AG10803 (cell line): ENCODE results near the gene CHMP5.

Experiments used
- DNase-seq: peaks from one replicate; pipeline ENCODE4 v3.0.0; 2010; ENCODE audit warnings: low read depth
- H3K4me3 ChIP-seq: 2 replicates; pipeline ENCODE4 v1.5.1; 2011; ENCODE audit warnings: mild to moderate bottlenecking, low read length, control low read depth
- TF ChIP-seq, protein P1 (sequence below): conservative IDR thresholded peaks from 2 replicates; pipeline ENCODE4 v1.5.1; 2011; ENCODE audit warnings: mild to moderate bottlenecking, low read length, control low read depth, inconsistent platforms

The CHMP5 gene

DNA sequence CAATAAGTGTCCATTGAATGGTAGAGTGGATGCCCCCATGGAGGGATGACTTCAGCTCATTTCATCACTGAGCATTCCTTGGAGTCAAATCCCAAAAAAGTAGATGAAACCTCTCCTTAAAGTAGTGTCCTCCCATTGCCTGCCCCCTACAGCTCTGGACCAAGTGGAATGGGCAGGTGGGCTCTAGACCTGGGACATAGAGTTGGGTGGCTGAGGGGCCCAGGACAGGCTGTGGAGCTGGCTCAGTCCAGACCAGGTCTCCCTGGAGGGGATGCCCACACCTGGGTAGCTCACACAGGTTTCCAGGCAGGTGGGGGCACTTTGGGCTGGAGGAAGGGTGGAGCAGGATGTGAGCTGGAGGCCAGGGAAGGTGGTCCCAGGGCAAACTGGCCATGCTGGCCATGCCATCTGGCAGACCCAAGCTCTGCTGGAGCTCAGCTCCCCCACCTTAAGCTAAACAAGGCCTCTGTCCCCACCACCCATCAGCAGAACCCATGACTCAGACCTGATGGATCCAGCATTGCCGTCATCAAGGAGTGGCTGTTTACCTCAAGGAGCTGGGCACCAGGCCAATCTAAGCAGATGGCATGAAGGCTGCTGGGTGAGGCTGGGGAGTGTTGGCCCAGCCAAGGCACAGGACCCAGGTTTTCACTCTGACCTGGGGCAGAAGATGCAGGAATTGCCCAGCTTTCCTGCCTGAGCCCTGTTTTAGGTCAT, 31.1 kb upstream of the CHMP5 start:
- peak; percentile 84 for DNase-seq
- no peak overlapping the region for H3K4me3 ChIP-seq
- TF ChIP-seq, protein P1, sequence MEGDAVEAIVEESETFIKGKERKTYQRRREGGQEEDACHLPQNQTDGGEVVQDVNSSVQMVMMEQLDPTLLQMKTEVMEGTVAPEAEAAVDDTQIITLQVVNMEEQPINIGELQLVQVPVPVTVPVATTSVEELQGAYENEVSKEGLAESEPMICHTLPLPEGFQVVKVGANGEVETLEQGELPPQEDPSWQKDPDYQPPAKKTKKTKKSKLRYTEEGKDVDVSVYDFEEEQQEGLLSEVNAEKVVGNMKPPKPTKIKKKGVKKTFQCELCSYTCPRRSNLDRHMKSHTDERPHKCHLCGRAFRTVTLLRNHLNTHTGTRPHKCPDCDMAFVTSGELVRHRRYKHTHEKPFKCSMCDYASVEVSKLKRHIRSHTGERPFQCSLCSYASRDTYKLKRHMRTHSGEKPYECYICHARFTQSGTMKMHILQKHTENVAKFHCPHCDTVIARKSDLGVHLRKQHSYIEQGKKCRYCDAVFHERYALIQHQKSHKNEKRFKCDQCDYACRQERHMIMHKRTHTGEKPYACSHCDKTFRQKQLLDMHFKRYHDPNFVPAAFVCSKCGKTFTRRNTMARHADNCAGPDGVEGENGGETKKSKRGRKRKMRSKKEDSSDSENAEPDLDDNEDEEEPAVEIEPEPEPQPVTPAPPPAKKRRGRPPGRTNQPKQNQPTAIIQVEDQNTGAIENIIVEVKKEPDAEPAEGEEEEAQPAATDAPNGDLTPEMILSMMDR, result no peak

DNA sequence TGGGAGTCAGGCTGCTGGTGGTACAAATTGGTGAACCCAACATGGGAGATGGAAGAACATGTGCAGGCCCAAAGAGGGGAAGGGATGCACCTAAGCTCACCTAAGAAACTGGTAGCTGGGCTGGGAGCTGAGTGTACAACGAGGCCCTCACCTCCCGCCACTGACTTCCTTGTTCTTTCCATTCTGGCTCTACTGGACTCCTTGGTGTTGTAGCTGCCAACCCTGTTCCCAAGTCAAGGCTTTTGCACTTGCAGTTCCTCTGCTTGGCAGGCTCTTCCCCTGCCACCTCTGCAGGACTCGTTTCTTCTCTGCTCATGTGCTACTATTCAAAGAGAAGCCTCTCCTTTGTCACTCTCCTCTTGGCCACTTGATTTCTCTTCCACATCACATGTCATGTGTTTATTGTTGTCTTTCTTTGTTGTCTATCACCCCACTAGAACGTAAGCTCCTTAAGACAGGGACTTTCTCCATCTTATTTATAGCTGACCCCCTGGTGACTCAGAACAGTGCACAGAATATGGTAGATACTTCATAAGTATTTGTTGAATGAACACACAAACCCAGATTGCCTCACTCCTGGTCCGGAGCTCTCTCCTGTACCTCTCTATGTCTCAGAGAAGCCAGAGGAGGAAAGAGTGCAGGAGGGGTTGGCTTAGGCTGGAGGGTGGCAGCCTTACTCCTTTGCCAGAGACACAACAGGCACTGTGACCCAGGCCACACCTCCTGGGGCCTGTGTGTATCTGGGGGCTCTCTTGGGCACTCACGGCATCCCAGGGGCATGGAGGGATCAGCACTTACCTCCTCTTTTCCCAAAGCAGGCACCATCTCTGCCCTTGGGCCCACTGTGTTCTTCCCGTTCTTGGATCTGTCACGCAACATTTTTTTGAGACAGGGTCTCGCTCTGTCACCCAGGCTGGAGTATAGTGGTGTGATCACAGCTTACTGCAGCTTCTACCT, 30.1 kb upstream of the CHMP5 start:
- peak; percentile 9 for DNase-seq
- H3K4me3 ChIP-seq, result no peak overlapping the region
- TF ChIP-seq, protein P1, result no peak

DNA sequence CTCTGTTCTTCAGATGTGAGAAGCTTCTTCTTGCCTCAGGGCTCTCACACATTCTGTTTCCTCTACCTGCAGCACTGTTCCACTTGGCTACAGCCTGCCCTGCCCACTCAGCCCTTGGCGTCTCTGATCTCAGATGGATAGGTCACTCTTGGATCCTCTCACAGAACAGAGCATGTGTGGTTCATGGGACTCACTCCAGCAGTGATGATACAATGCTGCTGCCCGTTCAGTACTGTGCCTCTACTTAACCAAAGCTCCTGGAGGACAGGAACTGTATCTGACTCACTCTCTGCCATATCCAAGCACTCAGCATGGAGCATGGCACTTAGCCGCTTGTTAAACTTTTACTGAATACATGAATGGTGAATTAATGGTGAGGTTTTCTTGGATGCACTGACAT, 28.3 kb upstream of the CHMP5 start:
- TF ChIP-seq, protein P1, result no peak
- DNase-seq, result no peak
- H3K4me3 ChIP-seq, result no peak overlapping the region

DNA sequence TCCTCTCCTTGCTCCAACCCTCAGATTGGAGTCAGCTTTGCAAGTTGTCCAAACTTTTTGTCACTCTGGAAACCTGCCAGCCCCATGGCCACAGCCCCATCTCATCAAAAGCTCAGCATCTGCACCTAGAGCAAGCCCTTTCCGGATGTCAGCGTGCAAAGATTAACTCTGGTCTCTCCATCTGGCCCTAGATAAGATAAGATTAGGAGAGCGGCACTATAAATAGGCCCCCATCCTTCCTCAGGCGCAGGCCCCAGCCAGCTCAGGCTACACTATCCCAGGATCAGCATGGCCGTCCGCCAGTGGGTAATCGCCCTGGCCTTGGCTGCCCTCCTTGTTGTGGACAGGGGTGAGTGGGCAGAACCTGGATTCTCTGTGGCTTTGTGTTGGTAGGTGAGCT, 24.9 kb upstream of the CHMP5 start, which contains the start of gene SPINK4:
TSS of gene SPINK4 (plus strand) at position 247 of the 400 bp plus-strand sequence. CDS start at position 289, 42 bp downstream.
- no peak for DNase-seq
- H3K4me3 ChIP-seq, result no peak within 1 kb of the TSS
- TF ChIP-seq, protein P1, result no peak

DNA sequence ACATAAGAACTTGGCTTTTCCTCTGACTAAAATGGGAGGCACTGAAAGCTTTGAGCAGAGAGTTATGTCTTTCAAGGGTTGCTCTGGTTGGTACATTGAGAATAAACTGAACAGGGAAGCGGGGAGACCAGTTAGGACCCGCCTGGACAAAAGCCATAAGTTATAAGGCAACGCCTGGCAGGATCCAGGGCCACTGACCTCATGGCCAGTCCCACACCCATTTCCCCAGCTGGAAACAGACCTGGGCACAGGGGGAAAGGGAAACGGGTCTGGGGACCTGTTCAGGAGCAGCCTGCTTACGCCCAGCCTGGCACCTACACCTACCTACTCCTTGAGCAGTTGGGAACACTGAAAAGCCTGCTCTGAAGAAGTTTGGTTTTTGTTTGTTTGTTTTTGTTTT, 23.6 kb upstream of the CHMP5 start:
- DNase-seq, result no peak
- TF ChIP-seq, protein P1, result no peak
- no peak overlapping the region for H3K4me3 ChIP-seq

DNA sequence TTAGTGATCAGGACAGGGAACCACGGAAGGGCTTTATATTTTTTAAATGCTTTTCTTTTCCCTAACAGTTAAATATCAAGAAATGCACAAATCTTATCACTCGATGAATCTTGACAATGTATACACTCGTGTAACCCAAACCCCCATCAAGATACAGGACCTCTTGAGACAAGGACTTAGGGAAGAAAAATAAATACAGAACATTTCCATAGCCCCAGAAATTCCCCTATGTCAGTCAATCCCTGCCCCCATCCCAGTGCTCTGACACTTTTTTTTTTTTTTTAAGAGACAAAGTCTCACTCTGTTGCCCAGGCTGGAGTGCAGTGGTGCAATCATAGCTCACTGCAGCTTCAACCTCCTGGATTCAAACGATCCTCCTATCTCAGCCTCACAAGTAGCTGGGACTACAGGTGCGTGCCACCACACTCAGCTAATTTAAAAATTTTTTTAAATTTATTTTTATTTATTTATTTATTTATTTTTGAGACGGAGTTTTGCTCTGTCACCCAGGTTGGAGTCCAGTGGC, 22.2 kb upstream of the CHMP5 start:
- no peak overlapping the region for H3K4me3 ChIP-seq
- TF ChIP-seq, protein P1, result no peak
- DNase-seq, result no peak
